HEK293T (cell line): ENCODE data around the gene ARHGEF10L.

ENCODE experiments used
- ARNT ChIP-seq: fragments of 450-650 bp; IDR thresholded peaks from 2 replicates; pipeline ENCODE4 v1.6.1; 2017; ENCODE audit warnings: mild to moderate bottlenecking
- BHLHE40 ChIP-seq: fragments of 450-650 bp; IDR thresholded peaks from 2 replicates; pipeline ENCODE4 v1.6.1; 2016; ENCODE audit warnings: mild to moderate bottlenecking, moderate library complexity, borderline replicate concordance
- CTBP1 ChIP-seq: fragments of 450-650 bp; IDR thresholded peaks from 2 replicates; pipeline ENCODE4 v1.6.1; 2016; ENCODE audit warnings: borderline replicate concordance
- ELF4 ChIP-seq: fragments of 450-650 bp; IDR thresholded peaks from 2 replicates; pipeline ENCODE4 v1.6.1; 2017; ENCODE audit warnings: antibody characterized with exemption
- FOXA1 ChIP-seq: fragments of 450-650 bp; IDR thresholded peaks from 2 replicates; pipeline ENCODE4 v1.6.1; 2016; ENCODE audit warnings: mild to moderate bottlenecking
- FOXK2 ChIP-seq: fragments of 450-650 bp; IDR thresholded peaks from 2 replicates; pipeline ENCODE4 v1.6.1; 2016; ENCODE audit warnings: mild to moderate bottlenecking
- FOXM1 ChIP-seq: fragments of 450-650 bp; IDR thresholded peaks from 2 replicates; pipeline ENCODE4 v1.6.1; 2017; ENCODE audit warnings: mild to moderate bottlenecking, borderline replicate concordance
- HDGF ChIP-seq: fragments of 450-650 bp; IDR thresholded peaks from 2 replicates; pipeline ENCODE4 v1.6.1; 2017; ENCODE audit warnings: antibody characterized with exemption, borderline replicate concordance
- NFRKB ChIP-seq: fragments of 450-650 bp; IDR thresholded peaks from 2 replicates; pipeline ENCODE4 v1.6.1; 2016; ENCODE audit warnings: mild to moderate bottlenecking, moderate library complexity
- SP1 ChIP-seq: fragments of 450-650 bp; IDR thresholded peaks from 2 replicates; pipeline ENCODE4 v1.6.1; 2017
- SUZ12 ChIP-seq: fragments of 450-650 bp; IDR thresholded peaks from 2 replicates; pipeline ENCODE4 v1.6.1; 2016; ENCODE audit warnings: mild to moderate bottlenecking
- TARDBP ChIP-seq: fragments of 450-650 bp; IDR thresholded peaks from 2 replicates; pipeline ENCODE4 v1.6.1; 2016
- ZNF384 ChIP-seq: fragments of 450-650 bp; IDR thresholded peaks from 2 replicates; pipeline ENCODE4 v1.6.1; 2016
- TF ChIP-seq, protein P1 (sequence below): fragments of 450-650 bp; IDR thresholded peaks from 2 replicates; pipeline ENCODE4 v1.6.1; 2016

- TF ChIP-seq SP1 (no peak), BHLHE40 (no peak), TARDBP (no peak), FOXA1 (no peak), SUZ12 (no peak), FOXM1 (no peak), CTBP1 (no peak), FOXK2 (no peak), ELF4 (no peak), ZNF384 (no peak), ARNT (no peak), HDGF (no peak), NFRKB (no peak)
- TF ChIP-seq, protein P1, sequence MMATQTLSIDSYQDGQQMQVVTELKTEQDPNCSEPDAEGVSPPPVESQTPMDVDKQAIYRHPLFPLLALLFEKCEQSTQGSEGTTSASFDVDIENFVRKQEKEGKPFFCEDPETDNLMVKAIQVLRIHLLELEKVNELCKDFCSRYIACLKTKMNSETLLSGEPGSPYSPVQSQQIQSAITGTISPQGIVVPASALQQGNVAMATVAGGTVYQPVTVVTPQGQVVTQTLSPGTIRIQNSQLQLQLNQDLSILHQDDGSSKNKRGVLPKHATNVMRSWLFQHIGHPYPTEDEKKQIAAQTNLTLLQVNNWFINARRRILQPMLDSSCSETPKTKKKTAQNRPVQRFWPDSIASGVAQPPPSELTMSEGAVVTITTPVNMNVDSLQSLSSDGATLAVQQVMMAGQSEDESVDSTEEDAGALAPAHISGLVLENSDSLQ: no peak
Observed at GRCh38 chr1:17657436-17657835, 117.9 kb downstream of the ARHGEF10L start.
